ENCODE measurements around the gene LIPN. TPM values are rescaled to one million over a fixed set of nuclear protein-coding genes. Genes with fewer than 3 reads are reported as not detected.

Gene LIPN
- total RNA-seq, 1 donor from 2014 or later: 1.0 TPM

DNA sequence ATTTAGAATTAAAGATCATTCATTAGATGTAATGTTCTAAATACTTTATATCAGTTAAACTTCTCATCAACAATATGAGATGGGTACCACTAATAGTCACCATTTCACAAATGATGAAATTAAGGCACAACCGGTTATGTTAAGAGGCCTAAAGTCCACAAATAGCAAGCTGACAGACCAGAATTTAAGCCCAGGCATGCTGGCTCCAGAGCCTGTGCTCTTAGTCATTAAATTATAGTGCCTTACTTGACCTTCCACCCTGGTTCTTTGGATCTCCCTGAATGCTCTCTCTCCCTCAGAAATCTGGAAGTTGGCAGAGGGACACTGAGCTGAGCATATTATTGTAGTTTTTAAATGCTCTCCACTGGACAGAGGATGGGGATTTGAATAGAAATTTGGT lies 3.6 kb downstream of the LIPN start:
- no peaks in the 10 kb centered on the region for H3K4me1 ChIP-seq
- no peak overlapping the region for H3K4me3 ChIP-seq
- DNase-seq: no peak
- TF ChIP-seq, protein P1, sequence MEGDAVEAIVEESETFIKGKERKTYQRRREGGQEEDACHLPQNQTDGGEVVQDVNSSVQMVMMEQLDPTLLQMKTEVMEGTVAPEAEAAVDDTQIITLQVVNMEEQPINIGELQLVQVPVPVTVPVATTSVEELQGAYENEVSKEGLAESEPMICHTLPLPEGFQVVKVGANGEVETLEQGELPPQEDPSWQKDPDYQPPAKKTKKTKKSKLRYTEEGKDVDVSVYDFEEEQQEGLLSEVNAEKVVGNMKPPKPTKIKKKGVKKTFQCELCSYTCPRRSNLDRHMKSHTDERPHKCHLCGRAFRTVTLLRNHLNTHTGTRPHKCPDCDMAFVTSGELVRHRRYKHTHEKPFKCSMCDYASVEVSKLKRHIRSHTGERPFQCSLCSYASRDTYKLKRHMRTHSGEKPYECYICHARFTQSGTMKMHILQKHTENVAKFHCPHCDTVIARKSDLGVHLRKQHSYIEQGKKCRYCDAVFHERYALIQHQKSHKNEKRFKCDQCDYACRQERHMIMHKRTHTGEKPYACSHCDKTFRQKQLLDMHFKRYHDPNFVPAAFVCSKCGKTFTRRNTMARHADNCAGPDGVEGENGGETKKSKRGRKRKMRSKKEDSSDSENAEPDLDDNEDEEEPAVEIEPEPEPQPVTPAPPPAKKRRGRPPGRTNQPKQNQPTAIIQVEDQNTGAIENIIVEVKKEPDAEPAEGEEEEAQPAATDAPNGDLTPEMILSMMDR (IDR thresholded peaks at IDR 0.05): no peak
- no peaks in the 10 kb centered on the region for H3K9me3 ChIP-seq
- no peaks in the 10 kb centered on the region for H3K36me3 ChIP-seq
- intact Hi-C loops (cut with DNase I): no loop called here
- no peaks in the 10 kb centered on the region for H3K27me3 ChIP-seq
- H3K27ac ChIP-seq: no peak overlapping the region
- ATAC-seq: no peak

GRCh38 chr10:88764110-88764509 lies 4.3 kb downstream of the LIPN start:
- Histone ChIP-seq H3K36me3 (no peaks in the 10 kb centered on the region), H3K9me3 (no peaks in the 10 kb centered on the region), H3K27ac (no peak overlapping the region), H3K27me3 (no peaks in the 10 kb centered on the region), H3K4me3 (no peak overlapping the region), H3K4me1 (no peaks in the 10 kb centered on the region)
- intact Hi-C loops (cut with DNase I): no loop called here
- DNase-seq (no peak), ATAC-seq (no peak)
- TF ChIP-seq, protein P1 (IDR thresholded peaks at IDR 0.05): no peak

DNA sequence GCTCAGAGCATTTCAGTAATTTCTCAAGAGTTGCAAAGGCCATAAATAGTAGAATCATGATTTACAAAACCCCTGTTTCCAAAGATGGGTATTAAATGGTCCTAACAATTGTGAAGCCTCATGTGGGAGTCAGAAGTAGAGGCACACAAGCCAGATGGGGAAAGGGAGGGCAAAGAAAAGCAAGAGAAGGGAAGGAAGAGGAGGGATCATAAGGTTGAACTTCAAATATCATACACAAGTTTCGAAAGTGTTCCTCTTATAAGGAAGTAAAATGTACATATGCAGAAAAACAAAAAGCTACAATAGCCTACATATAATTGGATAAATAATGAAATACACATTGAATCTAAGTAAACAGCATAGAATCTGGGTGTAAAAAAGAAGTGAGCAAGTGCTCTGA lies 6.0 kb downstream of the LIPN start:
- DNase-seq (no peak), ATAC-seq (peak; percentile 36)
- Histone ChIP-seq H3K4me1 (no peaks in the 10 kb centered on the region), H3K4me3 (no peak overlapping the region), H3K9me3 (no peaks in the 10 kb centered on the region), H3K27me3 (no peaks in the 10 kb centered on the region), H3K27ac (no peak overlapping the region), H3K36me3 (no peaks in the 10 kb centered on the region)
- intact Hi-C loops (cut with DNase I): no loop called here
- TF ChIP-seq, protein P1 (IDR thresholded peaks at IDR 0.05): no peak

GRCh38 chr10:88769384-88769783 lies 9.6 kb downstream of the LIPN start:
- no peak overlapping the region for H3K27ac ChIP-seq
- ATAC-seq (no peak), DNase-seq (no peak)
- no peaks in the 10 kb centered on the region for H3K4me1 ChIP-seq
- no peak overlapping the region for H3K4me3 ChIP-seq
- no peaks in the 10 kb centered on the region for H3K9me3 ChIP-seq
- TF ChIP-seq, protein P1 (IDR thresholded peaks at IDR 0.05): no peak
- intact Hi-C loops (cut with DNase I): no loop called here
- no peaks in the 10 kb centered on the region for H3K27me3 ChIP-seq
- H3K36me3 ChIP-seq: no peaks in the 10 kb centered on the region

- no peaks in the 10 kb centered on the region for H3K27me3 ChIP-seq
- intact Hi-C loops (cut with DNase I): no loop called here
- TF ChIP-seq, protein P1 (IDR thresholded peaks at IDR 0.05): no peak
- H3K9me3 ChIP-seq: no peaks in the 10 kb centered on the region
- no peak overlapping the region for H3K27ac ChIP-seq
- H3K4me3 ChIP-seq: no peak overlapping the region
- H3K36me3 ChIP-seq: no peaks in the 10 kb centered on the region
- H3K4me1 ChIP-seq: no peaks in the 10 kb centered on the region
- ATAC-seq (no peak), DNase-seq (no peak)
Observed at GRCh38 chr10:88781206-88781605, 21.4 kb downstream of the LIPN start.

DNA sequence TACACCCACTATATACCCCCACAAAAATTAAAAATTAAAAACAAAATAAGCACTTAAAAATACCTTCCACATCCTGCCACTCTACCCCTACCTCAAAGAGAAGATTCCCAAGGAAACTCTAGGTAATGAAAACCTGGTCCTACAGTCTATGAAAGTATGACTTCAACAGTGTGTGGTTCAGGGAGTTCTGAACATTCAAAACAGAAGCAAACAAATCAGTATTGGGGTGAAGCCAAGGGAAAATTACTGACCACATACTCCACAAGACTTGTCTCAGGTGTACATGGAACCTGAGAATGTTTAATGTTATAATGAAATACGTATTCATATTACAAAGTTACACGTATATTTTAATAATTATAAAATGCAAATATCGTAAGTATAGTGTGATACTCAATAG lies 22.4 kb downstream of the LIPN start:
- TF ChIP-seq, protein P1 (IDR thresholded peaks at IDR 0.05): no peak
- Histone ChIP-seq H3K36me3 (no peaks in the 10 kb centered on the region), H3K27me3 (no peaks in the 10 kb centered on the region), H3K27ac (no peak overlapping the region), H3K4me3 (no peak overlapping the region), H3K4me1 (no peaks in the 10 kb centered on the region), H3K9me3 (no peaks in the 10 kb centered on the region)
- ATAC-seq (no peak), DNase-seq (no peak)
- intact Hi-C loops (cut with DNase I): no loop called here
